Activated effector memory CD4-positive, alpha-beta T cell treated with anti-CD3 and anti-CD28 coated beads, Interleukin-2, amount 50 U/mL, for 16 hours (primary cell): Measurements from ENCODE around the gene GNAQ.
"Not testable (repeated sequence)": the region's sequence is repeated elsewhere in the genome, so short reads cannot be mapped to it uniquely, and the experiment has no call there.

Experiments
- DNase-seq: peaks from one replicate; pipeline ENCODE4 v3.0.0-alpha.2; 2020

Gene GNAQ

DNA sequence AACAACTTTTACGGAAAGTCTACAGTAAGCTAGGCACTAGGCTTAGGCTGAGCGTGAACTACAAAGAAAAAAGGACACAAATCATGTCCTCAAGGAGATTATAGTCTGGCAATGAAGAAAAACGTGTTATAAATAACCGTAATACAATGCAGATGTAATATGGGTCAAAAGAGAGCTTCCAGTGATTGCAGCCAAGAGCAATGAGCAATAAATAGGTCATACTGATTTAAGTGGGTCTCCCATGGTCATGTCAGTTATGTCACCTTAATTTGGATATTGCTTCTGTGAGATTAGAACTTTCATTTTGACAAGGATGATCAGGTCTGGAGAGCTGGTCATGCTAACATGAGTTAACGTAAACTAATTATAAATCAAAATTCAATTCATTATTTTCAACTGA, 224.9 kb downstream of the GNAQ start:
- no peak for DNase-seq

DNA sequence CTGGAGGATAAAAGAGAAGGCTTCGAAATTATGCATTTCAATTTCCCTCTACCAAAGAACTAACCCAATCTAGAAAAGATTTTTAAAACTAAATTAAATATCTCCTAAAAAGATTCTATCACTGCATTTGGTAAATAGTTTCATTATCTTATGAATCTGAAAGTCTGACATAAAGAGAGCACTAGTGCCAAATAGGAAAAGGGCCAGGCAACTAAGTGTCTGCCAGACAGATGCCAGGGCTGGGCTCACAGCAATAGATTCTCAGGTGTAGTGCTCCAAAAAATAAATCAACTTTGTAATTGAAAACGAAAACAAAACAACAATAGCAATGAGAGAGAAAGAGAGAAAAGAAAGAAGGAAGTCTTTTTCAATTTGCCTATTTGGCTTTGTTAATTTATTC, 225.8 kb downstream of the GNAQ start:
- no peak for DNase-seq

GRCh38 chr9:77803423-77803822, 228.2 kb downstream of the GNAQ start:
- no peak for DNase-seq

DNA sequence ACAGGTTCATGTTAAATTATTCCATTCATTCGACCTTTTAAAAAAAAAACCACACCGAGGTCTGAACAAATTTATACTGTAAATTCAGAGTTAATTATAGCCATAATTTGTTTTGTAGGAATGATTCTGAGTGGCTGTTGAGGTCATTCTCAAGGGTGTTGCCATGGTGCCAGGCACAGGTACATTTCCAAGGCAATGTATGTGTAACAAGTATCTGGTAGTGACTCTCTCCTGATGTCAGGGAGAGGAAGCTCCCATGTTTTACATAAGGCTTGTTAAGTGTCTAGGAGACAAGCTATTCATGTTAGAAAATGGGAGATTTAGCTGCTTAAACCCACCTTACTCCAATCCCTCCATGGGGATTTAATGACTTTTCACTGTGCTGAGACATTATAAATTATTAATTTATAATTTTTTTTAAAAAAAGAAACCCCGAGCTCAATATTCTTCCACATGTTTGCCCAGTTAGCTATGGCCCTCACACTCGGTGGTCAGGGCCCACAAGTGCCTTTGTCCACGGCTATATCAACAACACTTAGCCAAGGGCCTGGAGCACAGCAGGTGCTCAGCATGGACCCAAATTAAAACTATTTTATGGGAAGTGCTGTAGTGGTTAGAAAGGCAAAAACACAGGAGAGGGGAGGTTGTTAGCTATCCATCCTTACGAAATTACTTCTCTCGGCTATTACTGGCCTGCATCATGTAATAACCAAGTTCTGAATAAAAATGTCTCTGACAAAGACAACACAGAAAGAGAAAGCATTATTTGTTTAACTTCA, 228.9 kb downstream of the GNAQ start:
- no peak for DNase-seq

- DNase-seq = no peak
These were observed 229.5 kb downstream of the GNAQ start for GRCh38 chr9:77802064-77802463.

DNA sequence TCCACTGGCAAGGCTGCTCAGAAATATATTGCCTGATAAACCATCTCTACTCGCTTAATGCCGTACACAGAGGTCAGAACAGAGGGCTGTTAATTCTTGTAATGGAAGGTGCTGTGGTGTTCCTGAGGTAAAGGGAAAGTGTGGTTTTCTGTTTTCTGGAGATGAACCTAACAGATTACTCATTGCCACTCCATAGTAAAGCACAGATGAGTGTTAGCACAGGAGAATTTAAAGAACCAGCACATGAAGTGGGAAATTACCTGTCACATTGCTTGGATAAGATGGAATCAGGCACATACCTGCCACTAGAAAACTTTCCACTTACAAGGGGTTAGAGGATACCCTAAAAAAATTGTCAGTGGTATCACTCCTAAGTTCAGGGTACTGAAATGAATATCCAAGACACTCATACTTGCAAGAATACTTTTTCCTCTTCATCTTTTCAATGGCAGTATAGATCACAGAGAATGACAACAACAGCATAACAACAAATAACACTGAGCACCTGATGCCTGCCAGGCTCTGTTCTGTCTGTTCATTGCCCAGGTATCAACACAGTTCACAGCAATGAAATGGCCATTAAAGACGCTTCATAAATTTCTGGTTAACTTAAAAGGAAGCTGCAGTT, 230.6 kb downstream of the GNAQ start:
- no peak for DNase-seq

- no peak for DNase-seq
These were observed 233.5 kb downstream of the GNAQ start for GRCh38 chr9:77798140-77798539.

- DNase-seq = no peak
These were observed 236.6 kb downstream of the GNAQ start for GRCh38 chr9:77794985-77795384.

- DNase-seq = no peak
These were observed 237.8 kb downstream of the GNAQ start for GRCh38 chr9:77793849-77794248.

- no peak for DNase-seq
These were observed 241.7 kb downstream of the GNAQ start for GRCh38 chr9:77789891-77790290.

- no peak for DNase-seq
These were observed 246.3 kb downstream of the GNAQ start for GRCh38 chr9:77785341-77785740.

DNA sequence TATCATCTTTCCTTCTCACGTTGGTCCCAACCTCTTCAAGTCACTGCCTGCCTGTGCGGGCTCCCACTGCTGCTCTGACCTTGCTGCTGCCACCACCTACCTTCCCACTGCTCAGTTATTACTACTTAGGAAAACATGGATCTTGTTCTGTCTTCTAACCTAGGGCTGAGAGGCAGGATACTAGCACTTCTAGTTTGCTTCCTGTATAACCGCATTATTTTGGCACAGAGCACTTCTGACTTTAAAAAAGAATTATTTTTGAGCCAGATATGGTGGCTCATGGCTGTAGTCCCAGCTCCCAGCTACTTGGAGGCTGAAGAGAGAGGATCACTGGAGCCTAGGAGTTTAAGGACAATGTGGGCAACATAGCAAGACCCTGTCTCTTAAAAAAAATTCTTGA, 248.1 kb downstream of the GNAQ start:
- no peak for DNase-seq

DNA sequence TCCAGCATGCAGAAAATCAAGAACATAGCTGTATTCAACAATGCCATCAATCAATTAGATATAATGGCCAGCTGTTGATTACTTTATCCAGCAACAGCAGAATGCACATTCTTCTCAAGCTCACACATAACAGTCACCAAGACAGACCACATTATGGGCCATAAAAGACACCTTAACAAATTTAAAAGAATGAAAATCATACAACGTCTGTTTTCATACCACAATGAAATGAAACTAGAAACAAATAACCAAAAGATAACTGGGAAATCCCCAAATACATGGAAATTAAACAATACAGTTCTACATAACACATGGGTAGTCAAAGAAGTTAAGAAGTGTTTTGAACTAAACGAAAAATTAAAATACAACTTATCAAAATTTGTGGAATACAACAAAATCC, 252.6 kb downstream of the GNAQ start:
- no peak for DNase-seq

DNA sequence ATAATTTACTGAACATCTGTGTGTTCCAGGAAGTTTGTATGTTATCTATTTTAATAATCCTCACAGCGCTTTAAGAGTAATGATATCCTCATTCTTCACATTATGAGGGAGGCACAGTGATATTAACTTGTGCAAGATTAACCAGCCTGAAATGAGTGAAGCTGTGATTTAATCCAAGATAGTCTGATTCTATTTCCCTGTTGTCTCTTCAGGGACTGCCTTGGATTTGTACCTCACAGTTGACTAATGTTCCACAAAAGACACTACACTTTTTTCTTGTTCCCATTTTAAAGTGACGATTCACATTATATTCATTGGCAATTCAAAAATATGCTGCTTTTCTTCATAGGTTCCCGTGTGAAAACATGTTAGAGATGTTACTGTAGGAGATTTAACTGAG, 258.2 kb downstream of the GNAQ start:
- no peak for DNase-seq

DNA sequence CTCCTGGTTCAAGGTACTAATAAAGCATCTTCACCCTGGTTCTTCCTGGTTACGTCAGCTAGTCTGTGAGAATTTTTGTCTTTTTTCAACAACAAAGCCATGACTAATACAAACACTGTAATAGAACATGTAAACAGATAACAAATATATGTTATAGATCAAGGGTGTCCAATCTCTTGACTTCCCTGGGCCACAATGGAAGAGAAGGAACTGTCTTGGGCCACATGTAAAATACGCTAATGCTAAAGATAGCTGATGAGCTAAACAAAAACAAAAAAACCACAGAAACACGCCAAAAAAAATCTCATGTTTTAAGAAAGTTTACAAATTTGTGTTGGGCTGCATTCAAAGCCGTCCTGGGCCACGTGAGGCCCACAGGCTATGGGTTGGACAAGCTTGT, 259.0 kb downstream of the GNAQ start:
- DNase-seq = no peak

GRCh38 chr9:77771171-77771570, 260.4 kb downstream of the GNAQ start:
- DNase-seq = no peak

DNA sequence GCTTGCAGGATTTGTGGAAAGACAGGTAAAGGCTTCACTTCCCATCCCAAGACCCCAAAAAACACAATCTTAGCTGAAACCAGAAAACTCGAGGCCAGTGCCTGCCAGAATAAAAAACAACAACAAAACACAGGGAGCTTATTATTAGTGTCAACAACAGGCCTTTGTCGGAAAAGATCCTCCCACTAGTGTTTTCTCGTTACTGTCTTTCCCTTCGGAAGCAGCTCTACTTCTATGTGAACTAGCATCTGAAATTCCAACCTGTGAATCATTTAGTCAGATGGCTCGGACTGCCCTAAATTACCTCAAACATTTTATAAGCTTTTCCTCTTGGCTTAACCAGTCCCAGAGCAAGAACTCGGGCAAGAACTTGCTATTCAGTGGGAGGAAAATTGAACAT, 261.3 kb downstream of the GNAQ start:
- no peak for DNase-seq

DNA sequence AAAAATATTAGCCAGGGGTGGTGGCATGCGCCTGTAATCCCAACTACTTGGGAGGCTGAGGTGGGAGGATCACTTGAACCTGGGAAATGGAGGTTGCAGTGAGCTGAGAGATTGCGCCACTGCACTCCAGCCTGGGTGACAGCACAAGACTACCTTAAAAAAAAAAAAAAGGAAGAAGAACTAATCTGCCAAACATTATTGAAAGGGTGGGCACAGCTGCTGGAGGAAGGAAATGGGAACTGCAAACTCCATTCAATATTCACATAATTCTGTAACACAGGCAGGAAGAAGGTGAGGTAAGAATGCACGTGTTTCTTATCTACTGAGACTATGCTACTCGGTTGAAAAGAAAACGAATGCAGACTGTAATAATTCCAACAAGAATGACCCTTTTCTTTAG, 262.4 kb downstream of the GNAQ start:
- DNase-seq = no peak

DNA sequence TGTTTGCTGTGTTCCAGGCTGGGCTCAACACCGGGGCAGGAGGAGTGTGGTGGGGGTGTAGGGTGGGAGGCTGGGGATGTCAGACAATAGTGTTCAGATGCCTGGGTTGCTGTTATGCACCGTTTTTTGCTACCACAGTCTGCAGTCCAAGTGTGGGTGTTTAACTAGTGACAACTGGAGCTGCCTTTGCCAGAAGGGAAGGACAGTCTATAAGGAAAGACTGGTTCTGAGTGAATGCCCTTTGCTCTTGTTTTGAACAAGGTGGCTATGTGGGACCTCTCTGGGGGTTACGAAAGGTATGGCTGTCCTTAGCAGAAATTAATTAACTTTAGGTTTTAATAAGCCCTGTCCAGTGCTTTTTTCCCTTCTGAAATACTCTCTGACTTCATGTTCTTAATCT, 265.0 kb downstream of the GNAQ start:
- no peak for DNase-seq

DNA sequence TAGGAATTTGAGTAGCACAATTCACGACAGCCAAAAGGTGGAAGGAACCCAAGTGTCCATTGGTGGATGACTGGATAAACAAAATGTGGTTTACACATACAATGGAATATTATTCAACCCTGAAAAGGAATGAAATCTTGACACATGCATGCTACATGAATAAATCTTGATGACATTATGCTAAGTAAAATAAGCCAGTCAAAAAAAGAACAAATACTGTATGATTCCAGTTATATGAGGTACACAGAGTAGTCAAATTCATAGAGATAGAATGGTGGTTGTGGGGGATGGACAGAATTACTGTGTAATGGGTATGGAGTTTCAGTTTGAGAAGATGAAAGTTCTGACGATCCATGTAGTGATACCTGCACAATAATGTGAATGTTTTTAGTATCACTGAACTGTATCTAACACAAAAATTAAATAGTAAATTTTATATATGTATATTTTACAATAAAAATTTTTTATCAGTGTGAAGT, 265.8 kb downstream of the GNAQ start:
- no peak for DNase-seq

- DNase-seq = no peak
These were observed 266.5 kb downstream of the GNAQ start for GRCh38 chr9:77764894-77765780.

GRCh38 chr9:77763566-77763965, 268.0 kb downstream of the GNAQ start:
- DNase-seq = no peak

DNA sequence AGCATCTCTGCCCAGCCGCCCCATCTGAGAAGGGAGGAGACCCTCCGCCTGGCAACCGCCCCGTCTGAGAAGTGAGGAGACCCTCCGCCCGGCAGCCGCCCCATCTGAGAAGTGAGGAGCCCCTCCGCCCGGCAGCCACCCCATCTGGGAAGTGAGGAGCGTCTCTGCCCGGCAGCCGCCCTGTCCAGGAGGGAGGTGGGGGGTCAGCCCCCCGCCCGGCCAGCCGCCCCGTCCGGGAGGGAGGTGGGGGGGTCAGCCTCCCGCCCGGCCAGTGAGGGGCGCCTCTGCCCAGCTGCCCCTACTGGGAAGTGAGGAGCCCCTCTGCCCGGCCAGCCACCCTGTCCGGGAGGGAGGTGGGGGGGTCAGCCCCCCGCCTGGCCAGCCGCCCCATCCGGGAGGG, 270.7 kb downstream of the GNAQ start:
- not testable (repeated sequence) for DNase-seq

DNA sequence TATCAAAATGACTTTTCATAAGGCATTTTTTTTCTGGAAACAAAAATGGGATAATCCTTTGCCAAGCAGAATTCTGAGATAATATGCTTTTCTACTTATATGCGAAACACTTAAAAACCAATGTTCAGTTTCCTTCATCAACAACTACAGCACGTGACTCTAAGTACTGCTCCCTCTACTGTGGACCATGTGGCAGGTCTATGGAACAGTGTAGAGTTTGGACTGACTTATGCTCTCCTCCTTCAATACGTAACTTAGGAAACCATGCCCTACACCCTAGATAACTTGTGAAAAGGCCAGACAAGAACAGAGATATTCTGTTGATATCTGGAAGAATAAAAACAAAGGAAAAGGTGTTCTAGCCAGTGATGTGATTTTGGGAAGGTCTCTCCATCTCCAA, 272.2 kb downstream of the GNAQ start:
- DNase-seq = no peak
